NCI-H1417 treated with DMSO at 0.1 percent for 48 hours (cell line): Measurements from ENCODE around the gene ABHD12.
A peak's percentile ranks its signal among the peaks of the same experiment; 100 is the strongest.
"Not testable (repeated sequence)": the region's sequence is repeated elsewhere in the genome, so short reads cannot be mapped to it uniquely, and the experiment has no call there.

Experiments used
- DNase-seq: peaks from one replicate; lab custom pipeline; 2025; lab: John Stamatoyannopoulos, UW

Gene ABHD12

DNA sequence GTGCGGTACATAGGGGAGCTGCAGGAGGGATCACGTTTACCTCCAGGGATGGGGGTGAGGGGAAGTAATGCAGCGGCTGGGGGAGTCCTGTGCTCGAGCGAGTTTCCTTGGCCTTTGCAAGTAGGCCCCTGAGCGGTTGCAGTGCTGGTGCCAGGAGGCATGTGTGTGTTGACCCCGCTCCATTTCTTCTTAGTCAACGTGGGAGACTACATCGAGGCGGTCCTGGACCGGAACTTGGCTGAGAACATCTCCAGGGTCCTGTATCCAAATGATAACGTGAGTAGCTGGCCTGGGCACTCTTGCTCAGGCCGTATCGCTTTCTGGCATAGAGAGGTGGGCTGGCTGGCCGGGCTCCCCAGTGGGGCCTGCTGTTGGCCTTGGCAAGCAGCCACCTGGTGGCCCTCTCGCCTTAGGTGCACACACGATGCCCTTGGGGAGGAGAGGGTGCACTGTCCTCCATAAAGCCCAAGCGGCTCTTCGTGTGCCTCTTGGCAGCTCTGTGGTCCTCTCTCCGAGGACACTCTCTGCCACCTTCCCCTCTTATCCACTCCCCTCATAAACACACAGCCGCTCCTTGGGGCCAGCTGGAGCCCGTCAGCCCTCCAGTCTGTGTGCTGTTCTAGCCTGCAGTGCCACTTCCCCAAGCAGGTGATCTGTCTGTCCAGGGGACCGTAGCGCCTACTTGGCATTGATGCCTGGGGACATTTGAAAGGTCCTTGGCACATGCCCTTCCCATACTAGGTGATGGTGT is 113.4 kb downstream of the ABHD12 start:
- no peak for DNase-seq

DNA sequence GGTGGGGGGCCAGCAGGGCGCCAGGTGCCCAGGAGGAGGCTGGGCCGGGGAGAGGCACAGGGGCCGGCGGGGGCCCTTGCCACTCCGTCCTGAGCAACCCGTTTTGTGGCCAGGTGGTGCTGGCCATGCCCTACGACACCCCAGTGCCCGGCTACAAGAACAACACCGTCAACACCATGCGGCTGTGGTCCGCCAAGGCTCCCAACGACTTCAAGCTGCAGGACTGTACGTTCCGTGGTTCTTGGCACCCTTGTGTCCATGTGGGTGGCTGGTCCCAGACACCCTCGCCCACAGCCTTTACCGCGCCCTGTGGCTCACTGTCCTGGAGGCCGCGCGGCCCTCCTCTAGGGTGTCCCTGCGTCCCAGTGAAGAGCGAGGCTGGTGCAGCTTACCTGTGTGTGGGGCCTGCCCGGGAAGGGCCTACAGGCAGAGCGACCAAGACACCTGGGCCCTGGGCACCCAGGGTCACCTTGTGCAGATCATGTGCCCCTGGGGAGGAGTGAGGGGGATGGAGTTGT is 114.0 kb downstream of the ABHD12 start:
- no peak for DNase-seq

DNA sequence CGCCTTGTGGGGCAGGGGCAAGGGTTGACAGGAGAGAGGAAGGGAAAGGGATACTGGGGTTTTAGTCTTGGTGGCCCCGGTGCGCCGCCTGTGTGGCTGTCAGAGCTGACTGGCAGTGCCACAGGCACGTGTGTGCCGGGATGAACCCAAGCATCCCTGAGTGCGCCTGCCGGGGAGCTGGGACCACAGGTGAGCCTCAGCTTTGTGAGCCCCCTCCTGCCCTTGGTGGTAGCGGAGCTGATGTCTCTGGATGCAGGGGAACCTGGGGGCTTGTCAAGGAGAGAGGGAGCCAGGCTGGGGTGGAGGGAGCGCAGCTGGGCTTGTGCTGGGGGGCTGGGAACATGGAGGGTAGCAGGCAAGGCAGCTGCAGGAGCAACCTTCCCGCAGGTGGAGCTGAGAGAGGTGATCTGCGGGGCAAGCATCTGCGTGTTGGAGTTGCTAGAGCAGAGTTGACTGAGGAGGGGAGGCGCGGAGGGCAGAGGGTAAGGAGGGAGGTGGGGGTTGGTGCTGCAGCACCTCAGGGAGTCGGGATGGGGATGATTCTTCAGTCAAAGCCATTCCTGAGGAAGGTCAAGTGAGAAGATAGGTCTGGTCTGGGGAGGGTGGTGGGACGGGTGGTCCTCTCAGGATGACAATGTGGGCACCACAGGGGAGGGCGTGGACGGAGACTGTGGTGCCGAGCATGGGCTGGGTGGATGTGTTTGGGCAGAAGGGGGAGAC is 114.7 kb downstream of the ABHD12 start:
- DNase-seq, result no peak

DNA sequence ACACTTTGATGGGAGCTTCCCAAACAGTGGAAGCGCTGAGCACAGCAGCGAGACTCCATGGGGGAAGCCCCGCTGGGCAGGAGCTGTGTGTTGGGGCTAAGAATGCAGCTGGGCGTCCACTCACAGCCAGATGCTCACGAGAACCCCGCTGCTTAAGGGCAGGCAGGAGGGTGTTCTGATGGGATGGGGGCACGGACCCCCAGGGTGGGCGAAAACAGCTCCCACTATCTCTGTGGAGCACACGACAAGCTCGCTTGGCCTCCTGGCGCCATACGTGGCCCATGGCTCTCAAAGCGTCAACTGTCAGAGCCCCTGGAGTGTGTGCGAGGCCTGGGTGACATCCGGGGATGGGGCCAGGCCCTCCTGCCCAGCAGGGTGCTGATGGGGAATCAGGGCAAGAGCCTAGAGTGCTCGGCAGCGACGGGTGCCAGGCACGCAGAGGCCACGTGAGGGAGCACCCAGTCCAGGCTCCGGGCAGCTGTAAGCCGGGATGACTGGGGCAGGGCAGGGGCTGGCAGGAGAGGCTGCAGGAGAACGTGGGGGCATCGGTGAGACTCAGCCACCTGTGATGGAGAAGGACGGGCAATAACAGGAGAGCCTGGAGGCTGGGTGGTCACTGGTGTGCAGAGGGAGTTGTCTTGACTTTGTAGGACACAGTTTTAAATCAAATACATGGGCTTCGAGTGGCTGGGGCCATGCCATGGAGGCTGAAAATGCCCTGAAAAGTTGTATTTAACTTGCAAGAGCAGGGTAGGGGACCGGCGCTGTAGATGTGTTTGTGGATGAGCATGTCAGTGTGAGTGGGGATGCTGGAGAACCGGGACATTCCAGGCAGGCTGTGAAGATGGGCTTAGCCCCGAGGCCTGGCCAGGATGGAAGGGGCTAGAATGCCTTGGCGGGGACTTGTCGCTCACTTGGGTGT is 115.5 kb downstream of the ABHD12 start:
- no peak for DNase-seq

DNA sequence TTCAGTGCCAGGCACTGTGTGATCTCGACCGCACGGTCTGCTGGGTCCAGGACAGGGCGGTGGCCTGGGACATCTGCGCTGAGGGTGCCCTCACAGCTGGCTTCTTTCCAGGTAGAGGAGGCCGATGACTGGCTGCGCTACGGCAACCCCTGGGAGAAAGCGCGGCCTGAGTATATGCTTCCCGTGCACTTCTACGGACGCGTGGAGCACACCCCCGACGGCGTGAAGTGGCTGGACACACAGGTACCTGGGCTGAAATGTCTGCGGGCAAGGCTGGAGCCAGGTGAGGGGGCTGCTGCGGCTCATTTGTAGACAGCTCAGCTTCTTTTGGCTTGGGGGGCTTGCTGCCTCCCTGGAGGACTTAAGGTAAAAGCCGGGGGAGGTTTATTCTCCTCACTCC is 116.2 kb downstream of the ABHD12 start:
- no peak for DNase-seq

DNA sequence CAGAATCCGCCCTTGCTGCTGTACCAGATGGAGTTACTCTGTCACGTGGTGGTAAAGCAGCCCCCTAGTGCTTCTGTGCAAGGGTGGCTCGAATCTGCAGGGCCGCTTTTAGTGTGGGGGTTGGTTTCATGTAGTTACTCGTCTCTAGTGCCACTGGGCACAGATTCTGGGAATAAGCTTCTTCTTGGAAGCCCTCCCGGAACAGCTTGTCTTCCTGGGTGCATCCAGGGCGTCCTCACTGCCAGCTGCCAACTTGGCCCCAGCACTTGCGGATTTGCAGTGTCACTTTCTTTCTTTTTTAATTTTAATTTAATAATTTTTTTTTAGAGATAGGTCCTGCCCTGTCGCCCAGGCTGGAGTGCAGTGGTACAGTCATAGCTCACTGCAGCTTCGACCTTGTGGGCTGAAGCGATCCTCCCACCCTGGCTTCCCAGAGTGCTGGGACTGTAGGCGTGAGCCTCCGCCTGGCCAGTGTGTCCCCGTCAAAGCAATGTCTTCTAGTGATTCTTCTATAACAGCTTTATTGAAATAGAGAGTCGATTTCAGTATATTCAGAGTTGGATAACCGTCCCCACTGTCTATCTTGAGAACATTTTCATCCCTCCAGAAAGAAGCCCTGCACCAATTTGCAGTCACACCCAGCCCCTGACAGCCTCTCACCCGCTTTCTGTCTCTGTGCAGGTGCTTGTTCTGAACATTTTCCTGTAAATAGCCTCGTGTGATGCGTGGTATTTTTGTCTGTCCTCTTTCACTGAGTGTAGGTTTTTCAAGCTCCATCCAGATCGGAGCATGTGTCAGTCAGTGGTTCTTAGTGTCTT is 116.9 kb downstream of the ABHD12 start:
- DNase-seq, result no peak

DNA sequence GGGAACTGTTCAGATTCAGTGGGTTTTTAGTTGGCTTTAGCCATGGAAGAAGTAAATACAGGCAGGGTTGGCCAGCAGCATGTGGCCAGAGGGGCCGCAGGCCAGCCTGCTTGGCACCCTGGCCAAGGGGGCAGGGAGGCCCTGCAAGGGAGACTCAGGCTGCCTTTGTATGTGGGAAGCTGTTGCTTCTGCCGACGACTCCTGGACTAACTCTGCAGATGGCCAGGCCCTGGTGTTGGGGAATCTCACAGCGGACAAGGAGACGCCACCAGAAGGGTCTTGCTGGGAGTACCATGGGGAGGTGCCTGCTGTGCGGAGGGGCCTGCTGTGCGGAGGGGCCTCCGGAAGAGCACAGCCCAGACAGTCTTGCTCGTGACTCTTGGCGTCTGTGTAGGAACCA is 117.6 kb downstream of the ABHD12 start:
- DNase-seq, result no peak

DNA sequence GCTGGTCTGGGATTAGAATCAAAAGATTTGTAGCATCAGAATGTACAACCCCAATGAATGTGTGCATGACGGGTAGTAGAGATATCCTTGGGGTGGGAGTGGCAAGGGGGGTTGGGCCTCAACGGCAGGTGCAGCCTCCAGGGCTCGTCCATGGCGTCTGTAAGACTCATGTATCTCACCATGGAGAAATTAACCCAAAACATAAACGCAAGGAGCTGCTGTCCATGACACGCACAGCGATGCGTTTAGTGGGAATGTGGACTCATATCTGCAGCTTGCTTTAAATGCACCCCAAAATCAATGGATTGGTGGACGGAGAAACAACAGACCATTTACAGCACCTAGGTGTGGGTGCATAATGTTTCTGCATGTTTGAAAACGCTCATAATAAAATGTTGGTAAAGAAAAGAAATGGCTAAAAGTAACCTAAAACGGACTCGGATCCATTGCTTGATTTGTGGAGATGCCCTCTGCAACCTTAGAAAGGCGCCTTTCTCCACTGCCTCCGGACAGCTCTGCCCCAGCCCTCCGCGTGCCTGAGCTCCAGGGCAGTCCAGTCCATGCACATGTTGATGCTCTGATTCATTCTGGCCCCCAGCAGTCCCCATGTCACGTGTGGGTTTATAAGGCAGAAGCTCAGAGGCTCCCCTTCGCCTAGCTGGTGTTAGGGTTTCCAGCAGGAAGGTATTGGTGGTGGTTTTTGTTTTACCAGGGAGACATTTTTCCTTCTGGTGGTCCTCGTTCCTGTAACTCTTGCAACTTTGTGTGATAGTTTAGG is 118.2 kb downstream of the ABHD12 start:
- no peak for DNase-seq

DNA sequence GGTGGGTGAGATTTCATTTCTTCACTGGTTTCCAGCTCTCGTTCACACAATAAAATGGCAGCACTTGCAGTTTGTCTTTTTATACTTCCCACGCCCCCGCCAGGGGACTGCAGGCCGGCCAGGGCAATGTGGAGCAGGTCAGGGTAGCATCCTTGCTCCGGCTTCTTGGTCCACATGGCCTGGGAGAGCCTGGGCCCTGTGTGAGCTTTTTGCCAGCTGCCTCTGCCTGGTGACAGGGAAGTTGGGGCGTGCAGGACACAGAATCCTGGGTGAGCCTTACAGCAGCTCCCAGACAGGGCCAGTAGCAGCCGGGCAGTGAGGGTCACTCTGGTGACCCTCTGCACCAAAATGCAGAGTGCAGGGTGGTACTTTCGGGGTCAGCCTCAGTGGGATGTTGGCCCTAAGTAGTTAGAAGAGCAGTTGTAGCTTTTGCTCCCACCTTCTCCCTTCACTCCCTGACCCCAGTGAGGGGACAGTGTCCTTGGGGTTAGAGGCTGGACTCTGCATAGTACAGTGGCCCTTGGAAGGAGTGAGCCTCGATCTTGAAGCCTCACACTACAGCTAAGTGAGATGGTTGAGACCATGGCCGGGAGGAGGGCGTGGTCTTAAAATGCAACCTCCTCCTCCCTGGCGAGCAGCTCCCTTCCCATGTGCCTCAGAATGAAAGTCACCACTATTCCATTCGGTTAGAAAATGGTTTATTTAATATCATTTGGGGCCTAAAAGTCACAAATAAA is 119.0 kb downstream of the ABHD12 start:
- no peak for DNase-seq

DNA sequence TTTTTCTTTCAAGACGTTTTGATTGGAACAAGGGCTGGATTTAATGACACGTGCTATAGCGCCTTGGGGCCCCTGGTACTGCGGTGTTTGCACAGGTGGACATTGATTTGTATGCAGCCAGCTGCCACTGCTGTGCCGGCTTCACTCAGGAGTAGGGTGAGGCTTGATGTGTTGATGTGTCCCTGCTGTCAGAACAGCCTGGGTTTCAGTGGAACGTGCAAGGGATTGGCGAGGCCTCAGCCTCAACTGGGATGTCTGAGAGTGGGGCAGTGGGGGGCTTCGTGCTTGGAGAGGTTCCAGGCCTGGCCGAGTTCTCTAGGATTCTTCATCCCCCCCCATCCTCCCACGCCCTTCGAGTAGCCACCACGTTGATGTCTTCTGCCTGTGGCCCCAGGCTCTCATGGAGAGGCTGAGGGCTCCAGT is 119.8 kb downstream of the ABHD12 start:
- DNase-seq, result peak; percentile 60

DNA sequence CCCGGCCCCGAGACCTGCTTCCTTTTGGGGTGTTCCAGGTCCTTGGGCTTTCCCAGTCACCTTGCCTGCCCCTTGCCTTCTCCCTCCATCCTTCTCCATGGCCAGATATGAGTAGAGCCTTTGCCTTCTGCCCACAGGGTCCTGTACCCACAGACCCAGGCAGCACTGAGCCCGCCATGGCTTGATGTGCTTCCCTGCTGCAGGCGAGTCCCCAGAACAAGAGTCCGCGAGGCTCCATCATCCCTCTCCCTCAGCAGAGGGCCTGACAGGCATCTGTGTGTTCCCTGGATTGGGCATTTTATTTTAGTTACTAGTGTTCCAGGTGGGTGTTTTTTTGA is 120.8 kb downstream of the ABHD12 start:
- DNase-seq, result no peak

DNA sequence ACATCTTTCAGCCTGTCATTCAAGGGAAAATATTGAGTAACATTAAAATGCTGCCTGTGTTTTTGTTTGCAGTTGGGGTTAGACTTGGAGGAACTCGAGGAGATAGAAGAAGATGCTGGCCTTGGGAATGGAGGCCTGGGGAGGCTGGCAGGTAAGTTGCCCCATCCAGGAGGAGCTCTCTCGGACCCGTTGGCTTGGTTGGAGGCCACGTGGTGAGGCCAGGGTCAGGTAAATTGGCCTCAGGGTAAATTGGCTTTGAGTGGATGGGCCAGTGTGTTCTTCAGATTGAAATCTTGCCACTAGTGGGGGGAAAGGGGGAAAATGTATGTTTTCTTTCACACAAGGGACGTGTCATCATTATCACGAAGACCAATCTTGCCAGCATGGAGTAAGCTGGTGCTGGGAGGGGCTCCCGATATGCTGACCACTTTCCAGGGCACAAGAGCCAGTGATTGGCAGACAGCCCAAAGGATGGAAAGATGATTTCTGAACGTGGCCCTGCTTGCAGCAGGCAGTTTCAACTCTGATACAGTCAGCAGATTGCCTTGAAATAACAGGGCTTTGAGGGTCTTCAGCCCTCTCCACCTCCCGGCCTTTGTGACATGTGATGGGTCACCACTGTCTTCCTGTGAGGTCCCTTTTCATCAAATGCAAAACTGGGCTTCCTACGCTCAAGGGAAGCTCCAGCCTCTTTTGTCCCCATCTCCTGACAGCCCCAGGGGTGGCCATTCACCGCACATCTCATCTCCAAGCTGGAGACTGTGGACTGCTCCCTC is 121.4 kb downstream of the ABHD12 start:
- no peak for DNase-seq

DNA sequence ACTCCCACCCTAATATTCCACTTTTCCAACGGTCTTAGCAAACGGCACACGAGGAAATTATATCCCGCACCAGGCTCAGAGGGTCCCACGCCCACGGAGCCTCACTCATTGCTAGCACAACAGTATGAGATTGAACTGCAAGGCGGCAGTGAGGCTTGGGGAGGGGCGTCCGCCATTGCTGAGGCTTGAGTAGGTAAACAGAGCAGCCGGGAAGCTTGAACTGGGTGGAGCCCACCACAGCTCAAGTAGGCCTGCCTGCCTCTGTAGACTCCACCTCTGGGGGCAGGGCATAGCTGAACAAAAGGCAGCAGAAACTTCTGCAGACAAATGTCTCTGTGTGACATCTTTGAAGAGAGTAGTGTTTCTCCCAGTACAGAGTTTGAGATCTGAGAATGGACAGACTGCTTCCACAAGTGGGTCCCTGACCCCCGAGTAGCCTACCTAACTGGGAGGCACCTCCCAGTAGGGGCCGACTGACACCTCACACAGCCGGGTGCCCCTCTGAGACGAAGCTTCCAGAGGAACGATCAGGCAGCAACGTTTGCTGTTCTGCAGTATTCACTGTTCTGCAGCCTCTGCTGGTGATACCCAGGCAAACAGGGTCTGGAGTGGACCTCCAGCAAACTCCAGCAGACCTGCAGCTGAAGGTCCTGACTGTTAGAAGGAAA is 129.7 kb downstream of the ABHD12 start:
- not testable (repeated sequence) for DNase-seq

DNA sequence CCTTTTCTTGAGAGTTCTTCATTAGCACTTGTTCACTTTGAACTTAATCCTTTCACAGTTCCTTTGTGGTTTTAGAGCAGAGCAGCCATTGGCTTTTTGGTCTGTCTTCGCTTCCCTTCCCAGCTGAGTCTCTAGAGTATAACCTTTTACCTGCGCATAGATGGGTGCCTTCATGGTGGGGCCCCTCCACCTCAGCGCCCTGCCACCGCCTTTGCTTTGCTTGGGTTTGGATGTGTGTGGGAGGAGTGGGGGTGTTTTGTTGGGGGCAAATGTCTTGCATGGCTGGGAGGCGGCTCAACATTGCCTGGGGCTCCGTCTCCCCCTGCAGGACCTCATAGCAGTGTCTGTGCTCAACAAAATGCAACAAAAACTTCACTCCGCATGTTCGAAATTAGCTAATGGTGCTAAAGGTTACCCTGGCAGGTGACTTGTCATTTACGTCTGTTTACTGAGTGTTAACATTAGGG is 130.8 kb downstream of the ABHD12 start:
- DNase-seq, result no peak

DNA sequence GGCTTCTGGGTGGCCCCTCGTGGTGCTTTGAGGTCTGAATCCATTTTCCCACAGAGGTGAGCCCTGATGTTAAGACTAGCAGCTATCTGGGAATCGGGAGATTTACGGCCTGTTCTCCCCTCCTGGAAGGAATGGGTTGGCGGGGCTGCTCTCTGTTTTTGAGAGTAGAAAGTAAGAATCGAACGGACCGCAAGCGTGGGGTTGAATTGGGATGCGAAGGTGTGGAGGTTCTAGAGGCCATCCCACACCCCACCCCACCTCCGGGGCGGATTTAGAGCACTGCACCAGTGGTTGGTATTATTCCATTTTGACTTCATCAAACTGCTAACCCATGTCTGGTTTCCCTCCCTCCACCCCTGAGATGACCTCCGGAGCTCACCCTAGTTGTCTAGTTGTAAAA is 131.3 kb downstream of the ABHD12 start:
- DNase-seq, result no peak

DNA sequence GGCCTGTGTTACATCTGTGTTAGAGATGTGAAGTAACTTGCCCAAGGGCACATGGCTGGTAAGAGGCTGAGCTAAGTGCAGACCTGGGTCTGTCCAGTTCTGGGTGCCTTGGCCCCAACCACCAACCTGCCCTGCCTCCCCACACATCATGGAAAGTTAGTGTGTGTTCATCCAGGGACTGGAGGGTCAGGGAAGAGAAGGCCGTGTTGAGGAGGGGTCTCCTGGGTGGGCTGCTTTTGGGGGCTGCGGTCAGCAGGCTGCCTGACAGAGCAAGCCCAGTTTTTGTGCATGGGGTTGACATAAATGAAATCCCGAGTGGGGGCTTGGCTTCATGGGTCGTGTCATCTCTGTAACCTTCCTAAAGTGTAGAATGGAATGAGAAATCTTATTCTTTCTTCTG is 131.8 kb downstream of the ABHD12 start:
- DNase-seq, result no peak

DNA sequence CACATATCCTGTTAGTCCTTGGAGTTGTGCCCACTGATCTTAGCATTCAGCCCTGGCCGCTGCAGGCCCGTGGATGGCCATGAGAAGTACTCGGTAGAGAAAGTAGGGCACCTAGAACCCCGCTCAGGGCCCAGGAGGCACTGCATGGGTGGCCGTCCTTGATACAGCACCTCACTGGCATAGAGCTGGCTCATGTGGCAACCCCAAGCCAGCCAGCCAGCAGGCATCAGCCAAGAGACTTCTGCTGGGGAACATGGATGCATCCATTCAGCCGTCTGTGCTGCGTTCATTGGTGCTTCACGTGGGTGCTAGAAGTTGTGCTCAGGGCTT is 132.2 kb downstream of the ABHD12 start:
- no peak for DNase-seq

DNA sequence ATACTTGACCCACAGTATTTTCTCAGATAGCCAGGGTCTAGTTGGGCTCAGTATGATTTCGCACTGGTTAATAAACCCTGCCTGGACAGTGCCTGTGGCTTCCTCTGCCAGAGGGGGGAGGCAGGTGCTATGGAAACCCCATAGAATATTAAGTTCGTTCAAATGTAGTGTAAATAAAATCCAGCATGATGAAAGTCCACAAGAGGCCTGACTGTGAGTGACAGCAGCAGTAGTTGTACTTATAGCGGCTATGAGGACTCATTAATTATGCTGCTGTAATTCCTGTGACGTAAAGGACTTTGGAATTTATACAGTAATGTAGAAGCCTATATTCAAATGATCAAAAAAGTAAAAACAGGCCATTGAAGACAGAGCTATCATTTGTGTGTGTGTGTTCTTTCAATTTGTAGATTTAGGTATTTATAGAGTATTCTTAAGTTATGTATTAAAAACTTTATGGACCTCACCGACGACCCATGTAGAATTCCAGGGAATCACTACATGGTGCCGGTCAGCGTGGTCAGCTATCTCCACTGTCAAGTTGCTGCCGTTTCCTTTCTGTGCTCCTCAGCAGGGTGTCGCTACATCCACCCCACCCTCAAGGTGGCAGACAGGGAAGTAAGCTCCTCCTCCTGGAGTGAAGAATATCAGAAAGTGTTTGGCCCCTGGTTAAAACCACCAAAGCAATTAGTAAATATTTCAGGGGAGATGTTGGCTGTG is 132.7 kb downstream of the ABHD12 start:
- DNase-seq, result no peak
